Osteoblast (primary cell): ENCODE results near the gene GOLGA8H. TPM values are rescaled to one million over a fixed set of nuclear protein-coding genes. Genes with fewer than 3 reads are reported as not detected.
A peak's percentile ranks its signal among the peaks of the same experiment; 100 is the strongest.
"Not testable (repeated sequence)": the region's sequence is repeated elsewhere in the genome, so short reads cannot be mapped to it uniquely, and the experiment has no call there.

Source experiments
- DNase-seq: peaks from one replicate; pipeline ENCODE4 v3.0.0; 2011; ENCODE audit warnings: low spot score, mixed read lengths; ENCODE audit not compliant: insufficient read length; ENCODE audit errors: missing footprints
- H2AFZ ChIP-seq: 2 replicates; pipeline ENCODE4 v1.6.0; 2011; ENCODE audit warnings: mild to moderate bottlenecking, low read length
- H3K27ac ChIP-seq: 2 replicates; pipeline ENCODE4 v1.5.1; 2011; ENCODE audit warnings: mild to moderate bottlenecking, low read depth, low read length, moderate library complexity
- H3K27me3 ChIP-seq: 2 replicates; pipeline ENCODE4 v1.6.0; 2012; ENCODE audit warnings: mild to moderate bottlenecking, control low read depth, inconsistent platforms, low read length, moderate library complexity; ENCODE audit not compliant: insufficient read depth
- H3K36me3 ChIP-seq: 2 replicates; pipeline ENCODE4 v1.5.1; 2011; ENCODE audit warnings: mild to moderate bottlenecking, low read length, control low read depth, moderate library complexity; ENCODE audit not compliant: insufficient read depth
- H3K4me1 ChIP-seq: 2 replicates; pipeline ENCODE4 v1.5.1; 2011; ENCODE audit warnings: mild to moderate bottlenecking, low read length, control low read depth, moderate library complexity; ENCODE audit not compliant: insufficient read depth
- H3K4me2 ChIP-seq: 2 replicates; pipeline ENCODE4 v1.6.0; 2011; ENCODE audit warnings: mild to moderate bottlenecking, low read length; ENCODE audit not compliant: insufficient read depth
- H3K4me3 ChIP-seq: fragments of 200-600 bp; sonication (generic); 3 replicates; pipeline ENCODE4 v1.5.1; 2012; ENCODE audit warnings: mild to moderate bottlenecking, low read length, inconsistent platforms; ENCODE audit not compliant: insufficient read depth
- H3K79me2 ChIP-seq: 2 replicates; pipeline ENCODE4 v1.6.0; 2012; ENCODE audit warnings: mild to moderate bottlenecking, low read length, control low read depth, inconsistent platforms; ENCODE audit not compliant: insufficient read depth
- H3K9me3 ChIP-seq: 2 replicates; pipeline ENCODE4 v1.5.1; 2011; ENCODE audit warnings: low read depth, low read length, control low read depth
- H4K20me1 ChIP-seq: 2 replicates; pipeline ENCODE4 v1.6.0; 2012; ENCODE audit warnings: mild to moderate bottlenecking, low read length, control low read depth; ENCODE audit not compliant: insufficient read depth
- CTCF ChIP-seq: IDR thresholded peaks from 2 replicates; pipeline ENCODE4 v1.5.1; 2011; ENCODE audit warnings: mild to moderate bottlenecking, low read depth, low read length, moderate library complexity; ENCODE audit errors: extremely low read depth
- small RNA-seq: library from RNA; depleted of rRNA; stranded (forward); fragments of <200 nt; gene quantifications from one replicate; pipeline ENCODE3, GENCODE V24; 2012
- total RNA-seq: library from RNA; depleted of rRNA; stranded (reverse); fragments of >200 nt; gene quantifications from 2 replicates; pipeline ENCODE4 v1.2.3, GENCODE V29; 2012

Gene GOLGA8H
- total RNA-seq, 1 donor = not detected

GRCh38 chr15:30625436-30626193 lies 21.8 kb downstream of the GOLGA8H start, which contains the start of gene ARHGAP11B:
ARHGAP11B (plus strand) TSS chr15:30626128.
- peak within 1 kb of the TSS; percentile 98 for H3K27ac ChIP-seq
- not testable (repeated sequence) for H3K4me1 ChIP-seq, H3K9me3 ChIP-seq, H3K36me3 ChIP-seq, H3K27me3 ChIP-seq, H4K20me1 ChIP-seq
- H3K79me2 ChIP-seq = peaks cover 30% of the 10 kb centered on the region
- H3K4me2 ChIP-seq = peak within 1 kb of the TSS; percentile 85
- peak within 1 kb of the TSS; percentile 82 for H3K4me3 ChIP-seq
- H2AFZ ChIP-seq = peak within 1 kb of the TSS; percentile 81
- DNase-seq = peak; percentile 84

DNA sequence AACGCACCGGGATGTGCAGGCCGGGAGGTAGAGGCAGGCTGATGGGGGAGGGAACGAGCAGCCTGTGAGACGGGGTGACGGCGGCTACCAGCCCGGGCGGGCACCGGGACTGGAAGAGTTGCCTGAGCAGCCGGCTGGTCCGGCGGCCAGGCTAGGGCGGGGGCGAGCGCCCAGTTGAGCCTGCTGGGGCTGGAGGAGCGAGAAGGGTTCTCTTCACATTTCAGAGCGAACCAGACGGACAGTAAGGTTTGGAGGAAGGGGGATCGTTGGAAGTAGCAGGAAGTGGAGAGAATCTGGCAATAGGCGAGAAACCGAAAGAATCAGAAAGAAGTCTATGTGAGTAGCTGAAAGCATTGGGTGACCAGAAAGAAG lies 22.4 kb downstream of the GOLGA8H start:
- H3K4me1 ChIP-seq = not testable (repeated sequence)
- peak overlapping the region; percentile 28 for H3K27ac ChIP-seq
- peak; percentile 18 for DNase-seq

GRCh38 chr15:30626632-30627031 lies 22.8 kb downstream of the GOLGA8H start:
- H2AFZ ChIP-seq = peak overlapping the region; percentile 74
- not testable (repeated sequence) for H3K9me3 ChIP-seq, H3K36me3 ChIP-seq, H3K27ac ChIP-seq, H3K27me3 ChIP-seq, H3K4me1 ChIP-seq, DNase-seq, H4K20me1 ChIP-seq
- H3K79me2 ChIP-seq = peaks cover 33% of the 10 kb centered on the region
- H3K4me3 ChIP-seq = peak overlapping the region; percentile 82
- peak overlapping the region; percentile 85 for H3K4me2 ChIP-seq

More for the DNA sequence above, 22.4 kb downstream of the GOLGA8H start:
- peak overlapping the region; percentile 82 for H3K4me3 ChIP-seq
- peak overlapping the region; percentile 81 for H2AFZ ChIP-seq
- peaks cover 30% of the 10 kb centered on the region for H3K79me2 ChIP-seq
- H3K27me3 ChIP-seq, H3K36me3 ChIP-seq, H3K9me3 ChIP-seq, H4K20me1 ChIP-seq: not testable (repeated sequence)
- H3K4me2 ChIP-seq = peak overlapping the region; percentile 85

GRCh38 chr15:30650012-30650929 lies 46.4 kb downstream of the GOLGA8H start:
- Histone ChIP-seq H3K4me1 (no peaks in the 10 kb centered on the region), H3K27ac (no peak overlapping the region), H3K27me3 (no peaks in the 10 kb centered on the region), H2AFZ (peak overlapping the region; percentile 11), H3K36me3 (peaks cover 14% of the 10 kb centered on the region), H3K9me3 (no peaks in the 10 kb centered on the region), H3K4me3 (no peak overlapping the region), H4K20me1 (no peaks in the 10 kb centered on the region), H3K79me2 (peaks cover 32% of the 10 kb centered on the region), H3K4me2 (no peak overlapping the region)
- DNase-seq = peak; percentile 19
- no peak for TF ChIP-seq CTCF

DNA sequence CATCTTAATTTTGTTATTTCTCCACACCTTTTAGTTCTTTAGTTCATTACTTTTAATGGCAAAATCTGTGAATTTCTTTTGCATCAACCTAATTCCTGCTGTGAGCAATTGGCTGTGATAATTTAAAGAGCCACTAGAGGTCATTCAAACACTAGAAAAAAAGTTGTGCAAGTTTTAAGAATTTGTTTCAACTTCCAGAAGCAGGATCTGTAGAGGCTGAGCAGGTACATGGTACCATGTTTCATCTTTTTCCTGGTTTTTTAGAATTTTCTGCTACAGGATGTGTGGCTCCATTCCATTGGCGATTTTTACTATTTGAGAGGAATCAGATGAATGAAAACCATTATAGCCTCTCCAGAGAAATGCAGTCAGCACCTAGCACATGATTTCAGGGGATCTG lies 57.3 kb downstream of the GOLGA8H start:
- H3K4me3 ChIP-seq, H2AFZ ChIP-seq, DNase-seq, H3K9me3 ChIP-seq, H3K4me2 ChIP-seq, H3K4me1 ChIP-seq, H4K20me1 ChIP-seq, H3K27ac ChIP-seq, H3K27me3 ChIP-seq: not testable (repeated sequence)
- TF ChIP-seq CTCF = peak; percentile 46
- Histone ChIP-seq H3K36me3 (peaks cover 16% of the 10 kb centered on the region), H3K79me2 (peaks cover 17% of the 10 kb centered on the region)

Small RNA genes within 50 kb of the gene (small RNA-seq; reads per million reads assigned to genes)
- gene RF00096 (not detected), gene RN7SL628P (not detected), gene RN7SL796P (not detected)

Other genes with a start within 250 kb of the GOLGA8H start
- gene CHRFAM7A, start 210.5 kb upstream of the GOLGA8H start, total RNA-seq = under 0.01 and 0.72 TPM in 2 replicates
- gene GOLGA8R, start 189.8 kb upstream of the GOLGA8H start, total RNA-seq = 2.4 and 3.3 TPM in 2 replicates
- 0.36 and 2.4 TPM in 2 replicates for gene GOLGA8Q, start 52.0 kb upstream of the GOLGA8H start, total RNA-seq